HCT116 (cell line): ENCODE results near the gene SSTR5. TPM values are rescaled to one million over a fixed set of nuclear protein-coding genes. Genes with fewer than 3 reads are reported as not detected.

Source experiments
- ATAC-seq: fragments of 200-7000 bp; cut with Tn5 transposase; 2 replicates; pipeline ENCODE4 v1.9.1; 2020; ENCODE audit warnings: mild to moderate bottlenecking, moderate library complexity
- BruUV-seq: library from RNA; stranded (reverse); fragments of 400-500 nt; replicated peaks from 2 replicates; lab custom pipeline; 2021; lab: Mats Ljungman, UMichigan
- CTCF ChIA-PET: fragments of 300-600 bp; sonication (Branson Sonifier 250); formaldehyde crosslinking; loops from one replicate; lab custom pipeline; 2021; ENCODE audit warnings: antibody characterized with exemption; lab: Charles Lee
- POLR2A ChIA-PET: fragments of 300-600, 350-600 bp; sonication (Branson Sonifier 250); formaldehyde crosslinking; loops from one replicate; lab custom pipeline; 2021; ENCODE audit warnings: antibody characterized with exemption; lab: Charles Lee
- RAD21 ChIA-PET, 2 experiments: fragments of 300-600 bp; sonication (Branson Sonifier 250); formaldehyde crosslinking; loops; one replicate each; lab custom pipeline; 2023; ENCODE audit warnings: low total read pairs in 2 of 2; ENCODE audit not compliant: uncharacterized antibody in 2 of 2, unreplicated experiment in 2 of 2, low non-redundant PET in 1 of 2; lab: Charles Lee
- DNase-seq: peaks from one replicate; pipeline ENCODE4 v3.0.0-alpha.2; 2010; ENCODE audit warnings: low read depth, low spot score
- H2AFZ ChIP-seq: fragments of 200-600 bp; shearing (Covaris generic), sonication (generic); 2 replicates; pipeline ENCODE4 v1.6.1; 2017; ENCODE audit warnings: low read depth, mixed run types, mixed read lengths, antibody characterized with exemption, low read length; ENCODE audit not compliant: poor library complexity, severe bottlenecking
- H3K27ac ChIP-seq: 2 replicates; pipeline ENCODE4 v1.5.1; 2012; ENCODE audit warnings: low read depth, low read length
- H3K27me3 ChIP-seq: fragments of 200-600 bp; sonication (generic); 2 replicates; pipeline ENCODE4 v1.6.1; 2016; ENCODE audit warnings: mixed run types, low read length, mixed read lengths; ENCODE audit not compliant: insufficient read depth
- H3K36me3 ChIP-seq, 2 experiments: fragments of 200-500 bp in 1 of 2; fragments of 200-600 bp in 1 of 2; sonication (Bioruptor generic) in 1 of 2; sonication (generic) in 1 of 2; 2 replicates each; pipeline versions ENCODE4 v1.5.1 to v1.6.1; 2014 to 2016; ENCODE audit warnings: low read length in 2 of 2, inconsistent platforms in 1 of 2, mixed read lengths in 1 of 2, mixed run types in 1 of 2; ENCODE audit not compliant: insufficient read depth in 2 of 2, control insufficient read depth in 1 of 2
- H3K4me1 ChIP-seq, 2 experiments: fragments of 200-600 bp in 1 of 2; sonication (generic) in 1 of 2; 2 replicates each; pipeline versions ENCODE4 v1.5.1 to v1.6.1; 2012 to 2017; ENCODE audit warnings: low read length in 2 of 2, inconsistent platforms in 1 of 2, mild to moderate bottlenecking in 1 of 2, mixed read lengths in 1 of 2, mixed run types in 1 of 2, moderate library complexity in 1 of 2; ENCODE audit not compliant: insufficient read depth in 2 of 2, control insufficient read depth in 1 of 2
- H3K4me2 ChIP-seq: fragments of 200-600 bp; sonication (generic); 2 replicates; pipeline ENCODE4 v1.6.1; 2017; ENCODE audit warnings: mixed run types, low read length, mixed read lengths
- H3K4me3 ChIP-seq, 2 experiments: fragments of 200-600 bp in 1 of 2; sonication (generic) in 1 of 2; replicated peaks in 1 of 2; 2 replicates each; pipeline ENCODE4 v1.5.1; 2011 to 2016; ENCODE audit warnings: low read length in 2 of 2, control low read depth in 1 of 2, low read depth in 1 of 2, mild to moderate bottlenecking in 1 of 2, mixed read lengths in 1 of 2, mixed run types in 1 of 2
- H3K79me2 ChIP-seq: fragments of 200-600 bp; sonication (generic); 2 replicates; pipeline ENCODE4 v1.6.1; 2017; ENCODE audit warnings: mild to moderate bottlenecking, mixed run types, low read length, moderate library complexity, mixed read lengths; ENCODE audit not compliant: insufficient read depth
- H3K9ac ChIP-seq: fragments of 200-600 bp; sonication (generic); 2 replicates; pipeline ENCODE4 v1.6.1; 2016; ENCODE audit warnings: low read length, mixed read lengths
- H3K9me2 ChIP-seq: fragments of 200-600 bp; sonication (generic), shearing (Covaris generic); 2 replicates; pipeline ENCODE4 v1.6.1; 2017; ENCODE audit warnings: mixed run types, mild to moderate bottlenecking, moderate library complexity; ENCODE audit not compliant: insufficient read depth
- H3K9me3 ChIP-seq, 2 experiments: fragments of 200-500 bp in 1 of 2; fragments of 200-600 bp in 1 of 2; sonication (Bioruptor generic) in 1 of 2; sonication (generic) in 1 of 2; 2 replicates each; pipeline ENCODE4 v1.6.1; 2014 to 2017; ENCODE audit warnings: low read length in 2 of 2, mixed read lengths in 2 of 2, inconsistent platforms in 1 of 2, low read depth in 1 of 2, mild to moderate bottlenecking in 1 of 2, mixed run types in 1 of 2, moderate library complexity in 1 of 2; ENCODE audit not compliant: control insufficient read depth in 1 of 2, insufficient read depth in 1 of 2
- H4K20me1 ChIP-seq: fragments of 200-600 bp; sonication (generic), shearing (Covaris generic); 2 replicates; pipeline ENCODE4 v1.6.1; 2017; ENCODE audit warnings: mixed run types, mild to moderate bottlenecking, moderate library complexity; ENCODE audit not compliant: insufficient read depth
- CBX3 ChIP-seq: IDR thresholded peaks from 2 replicates; pipeline ENCODE4 v1.6.1; 2012; ENCODE audit warnings: low read depth
- CEBPB ChIP-seq: IDR thresholded peaks from 2 replicates; pipeline ENCODE4 v1.6.1; 2012; ENCODE audit warnings: low read depth
- EGR1 ChIP-seq: IDR thresholded peaks from 2 replicates; pipeline ENCODE4 v1.6.1; 2012; ENCODE audit warnings: low read depth
- ELF1 ChIP-seq: IDR thresholded peaks from 2 replicates; pipeline ENCODE4 v1.6.1; 2012; ENCODE audit warnings: low read depth, borderline replicate concordance
- EZH2 ChIP-seq: fragments of 200-600 bp; sonication (generic); IDR thresholded peaks from 2 replicates; pipeline ENCODE4 v1.6.1; 2017; ENCODE audit warnings: antibody characterized with exemption, mixed run types
- JUND ChIP-seq: IDR thresholded peaks from 2 replicates; pipeline ENCODE4 v1.6.1; 2012
- MAX ChIP-seq: IDR thresholded peaks from 2 replicates; pipeline ENCODE4 v1.6.1; 2012
- POLR2A ChIP-seq: IDR thresholded peaks from 2 replicates; pipeline ENCODE4 v1.7.0; 2011; ENCODE audit warnings: borderline replicate concordance; ENCODE audit not compliant: insufficient read depth, insufficient read length; ENCODE audit errors: extremely low read depth
- POLR2AphosphoS5 ChIP-seq: IDR thresholded peaks from 2 replicates; pipeline ENCODE4 v1.6.1; 2011; ENCODE audit warnings: mild to moderate bottlenecking, low read depth, low read length, moderate library complexity
- SIN3A ChIP-seq: IDR thresholded peaks from 2 replicates; pipeline ENCODE4 v1.6.1; 2012; ENCODE audit warnings: low read depth
- SP1 ChIP-seq: IDR thresholded peaks from 2 replicates; pipeline ENCODE4 v1.6.1; 2012; ENCODE audit warnings: low read depth
- YY1 ChIP-seq: IDR thresholded peaks from 2 replicates; pipeline ENCODE4 v1.6.1; 2011; ENCODE audit warnings: low read length, low read depth, moderate library complexity, mild to moderate bottlenecking; ENCODE audit not compliant: insufficient replicate concordance; ENCODE audit errors: extremely low read depth
- ZFX ChIP-seq: fragments of 450-650 bp; IDR thresholded peaks from 2 replicates; pipeline ENCODE4 v1.6.1; 2017
- intact Hi-C: fragments of 100-400 bp; cut with micrococcal nuclease; formaldehyde crosslinking; loops from 2 replicates; pipeline ENCODE4 v1.10.0; 2022
- total RNA-seq: library from RNA; stranded (reverse); gene quantifications from one replicate; pipeline ENCODE4 v1.2.1, GENCODE V29; 2021; ENCODE audit not compliant: unreplicated experiment
- TF ChIP-seq, protein P1 (sequence below): IDR thresholded peaks from 2 replicates; pipeline ENCODE4 v1.6.1; 2011; ENCODE audit warnings: mild to moderate bottlenecking, low read length, moderate library complexity; ENCODE audit not compliant: insufficient replicate concordance; ENCODE audit errors: extremely low read depth

Gene SSTR5
- total RNA-seq, 1 experiment from 2014 or later: 7.2 TPM

DNA sequence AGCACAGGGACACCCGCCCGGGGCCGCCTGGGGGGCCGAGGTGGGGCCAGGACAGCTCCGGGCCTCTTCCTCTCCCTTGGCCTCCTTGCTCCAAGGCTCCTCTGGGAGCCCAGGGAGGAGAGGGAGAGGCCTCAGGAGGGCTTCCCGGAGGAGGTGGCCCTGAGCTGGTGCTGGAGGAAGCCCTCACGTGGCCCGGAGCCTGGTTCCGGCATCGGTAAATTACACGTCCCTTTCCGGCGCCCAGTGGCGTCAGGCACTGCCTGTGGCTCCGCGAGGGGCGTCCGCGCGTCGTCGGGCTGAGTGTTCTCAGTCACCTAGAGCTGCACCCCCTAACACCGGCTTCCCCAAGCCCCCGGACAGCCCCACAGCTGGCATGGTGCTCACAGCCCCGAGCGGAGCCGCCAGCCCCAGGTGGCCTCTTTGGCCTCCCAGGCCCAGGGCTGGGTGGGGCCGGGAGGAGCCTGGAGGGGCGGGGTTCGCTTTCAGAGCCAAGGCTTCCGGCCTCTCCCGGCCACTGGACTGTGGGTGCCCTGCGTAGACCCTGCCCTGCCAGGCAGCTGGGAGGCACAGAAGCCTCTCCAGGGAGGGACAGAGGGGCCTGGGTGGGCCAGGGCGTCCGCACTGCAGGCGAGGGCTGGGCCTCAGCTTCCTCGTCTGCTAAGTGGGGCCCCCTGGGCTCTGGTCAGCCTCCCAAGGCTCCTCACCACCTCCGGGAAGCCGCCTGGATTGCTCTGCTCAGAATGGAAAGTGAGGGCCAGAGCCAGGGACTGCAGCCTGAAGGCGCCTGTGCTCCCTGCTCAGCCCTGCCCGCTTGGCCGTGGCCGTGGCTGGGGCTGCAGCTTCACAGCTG is 27.9 kb upstream of the SSTR5 start:
- H3K9me2 ChIP-seq: no peaks in the 10 kb centered on the region
- peak overlapping the region; percentile 64 for H3K9ac ChIP-seq
- H3K4me2 ChIP-seq: peak overlapping the region; percentile 74
- no peaks in the 10 kb centered on the region for H3K36me3 ChIP-seq
- H3K4me3 ChIP-seq: peak overlapping the region; percentile 47 to 55
- ChIA-PET CTCF (interaction anchor here (0.8 to 1.7 kb wide), 2 partner anchors 13 to 284 kb away, joined by 3 to 6 read pairs; partner anchors contain the start of gene MSLN), RAD21 (no interaction called here), POLR2A (interaction anchor here (1.0 kb wide), 1 partner anchor 317 kb away, joined by 3 read pairs; no protein-coding TSS in a partner anchor)
- H3K27ac ChIP-seq: peak overlapping the region; percentile 54; the same call in 1 of the 2 replicates
- H3K79me2 ChIP-seq: no peaks in the 10 kb centered on the region
- no peaks in the 10 kb centered on the region for H3K9me3 ChIP-seq
- no peaks in the 10 kb centered on the region for H4K20me1 ChIP-seq
- DNase-seq: no peak
- H2AFZ ChIP-seq: no peak overlapping the region
- no peak for TF ChIP-seq SP1
- peak; percentile 79 for TF ChIP-seq POLR2AphosphoS5
- TF ChIP-seq ZFX: peak; percentile 64; the same call in 1 of the 2 replicates
- no peak for TF ChIP-seq CBX3
- BruUV-seq: no TSS peak
- H3K27me3 ChIP-seq: no peaks in the 10 kb centered on the region
- peak; percentile 63 for ATAC-seq
- peaks cover 23 to 51% of the 10 kb centered on the region in 2 experiments for H3K4me1 ChIP-seq
- intact Hi-C loops: no loop called here

DNA sequence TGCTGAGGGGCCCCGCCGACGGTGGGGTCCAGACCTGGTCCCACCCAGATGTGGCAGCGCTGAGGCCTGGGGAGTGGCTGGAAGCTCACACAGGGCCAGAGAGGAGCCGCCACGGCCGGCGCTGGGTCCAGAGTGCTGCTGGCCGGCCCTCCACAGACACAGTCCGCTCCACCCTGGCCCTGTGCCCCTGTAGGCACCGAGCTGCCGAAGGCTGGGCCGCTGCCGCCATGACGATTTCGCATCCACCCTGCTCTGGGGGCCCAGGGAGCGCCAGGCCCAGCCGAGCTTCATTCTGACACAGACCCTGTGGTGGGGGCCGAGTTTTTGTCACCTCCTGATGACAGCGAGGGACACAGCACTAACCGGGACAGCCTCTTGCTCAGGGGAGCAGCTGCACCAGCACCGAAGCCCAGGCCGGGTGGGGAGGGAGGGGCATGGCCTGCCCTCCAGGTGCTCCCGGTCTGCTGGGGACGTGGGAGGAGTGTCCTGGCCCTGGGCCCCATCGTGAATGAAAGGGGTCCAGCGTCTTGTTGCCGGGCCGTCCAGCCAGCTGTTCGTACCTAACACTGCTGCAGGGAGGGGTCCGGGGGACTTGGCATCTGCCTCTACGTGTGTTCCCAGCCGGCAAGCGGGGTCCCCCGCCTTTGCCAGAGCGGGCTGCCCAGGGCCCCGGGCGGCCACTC is 27.1 kb upstream of the SSTR5 start:
- H3K9me2 ChIP-seq: no peaks in the 10 kb centered on the region
- ATAC-seq (no peak), DNase-seq (no peak)
- ChIA-PET RAD21 (no interaction called here), CTCF (interaction anchor here (1.7 kb wide), 1 partner anchor 12 kb away, joined by 6 read pairs; no protein-coding TSS in a partner anchor), POLR2A (no interaction called here)
- H3K27ac ChIP-seq: peak overlapping the region; percentile 54; the same call in 1 of the 2 replicates
- H3K9me3 ChIP-seq: no peaks in the 10 kb centered on the region
- peaks cover 23 to 51% of the 10 kb centered on the region in 2 experiments for H3K4me1 ChIP-seq
- no peaks in the 10 kb centered on the region for H3K36me3 ChIP-seq
- BruUV-seq: no TSS peak
- H3K4me3 ChIP-seq: 0 out of 4 replicates have a peak overlapping the region, but pooled peaks of 1 of the 2 experiments have one; percentile 55
- no peak overlapping the region for H2AFZ ChIP-seq
- no peaks in the 10 kb centered on the region for H3K27me3 ChIP-seq
- peak overlapping the region; percentile 74 for H3K4me2 ChIP-seq
- no peak overlapping the region for H3K9ac ChIP-seq
- H4K20me1 ChIP-seq: no peaks in the 10 kb centered on the region
- intact Hi-C loops: no loop called here
- H3K79me2 ChIP-seq: no peaks in the 10 kb centered on the region
- TF ChIP-seq CEBPB (no peak), SIN3A (no peak), ZFX (no peak), EZH2 (no peak), ELF1 (no peak), YY1 (no peak), JUND (no peak), POLR2A (no peak), MAX (no peak), EGR1 (no peak), SP1 (no peak)
- TF ChIP-seq, protein P1, sequence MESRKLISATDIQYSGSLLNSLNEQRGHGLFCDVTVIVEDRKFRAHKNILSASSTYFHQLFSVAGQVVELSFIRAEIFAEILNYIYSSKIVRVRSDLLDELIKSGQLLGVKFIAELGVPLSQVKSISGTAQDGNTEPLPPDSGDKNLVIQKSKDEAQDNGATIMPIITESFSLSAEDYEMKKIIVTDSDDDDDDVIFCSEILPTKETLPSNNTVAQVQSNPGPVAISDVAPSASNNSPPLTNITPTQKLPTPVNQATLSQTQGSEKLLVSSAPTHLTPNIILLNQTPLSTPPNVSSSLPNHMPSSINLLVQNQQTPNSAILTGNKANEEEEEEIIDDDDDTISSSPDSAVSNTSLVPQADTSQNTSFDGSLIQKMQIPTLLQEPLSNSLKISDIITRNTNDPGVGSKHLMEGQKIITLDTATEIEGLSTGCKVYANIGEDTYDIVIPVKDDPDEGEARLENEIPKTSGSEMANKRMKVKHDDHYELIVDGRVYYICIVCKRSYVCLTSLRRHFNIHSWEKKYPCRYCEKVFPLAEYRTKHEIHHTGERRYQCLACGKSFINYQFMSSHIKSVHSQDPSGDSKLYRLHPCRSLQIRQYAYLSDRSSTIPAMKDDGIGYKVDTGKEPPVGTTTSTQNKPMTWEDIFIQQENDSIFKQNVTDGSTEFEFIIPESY: no peak
